A549 (cell line): ENCODE results near the gene ZNF438.

Source experiments
- BHLHE40 ChIP-seq: IDR thresholded peaks from 2 replicates; pipeline ENCODE4 v1.6.1; 2012; ENCODE audit warnings: low read depth, low read length, inconsistent platforms
- CHD2 ChIP-seq: fragments of 150-350 bp; IDR thresholded peaks from 2 replicates; pipeline ENCODE4 v1.6.1; 2014; ENCODE audit warnings: low read length; ENCODE audit not compliant: partially characterized antibody
- CTCF ChIP-seq: fragments of >200 bp; sonication (Bioruptor Twin); formaldehyde crosslinking; IDR thresholded peaks from 3 replicates; pipeline ENCODE4 v1.5.1; 2016
- ESRRA ChIP-seq: fragments of 150-350 bp; IDR thresholded peaks from 2 replicates; pipeline ENCODE4 v1.6.1; 2014; ENCODE audit warnings: mild to moderate bottlenecking, low read length, borderline replicate concordance
- MYC ChIP-seq: IDR thresholded peaks from 2 replicates; pipeline ENCODE4 v1.6.1; 2012; ENCODE audit warnings: mild to moderate bottlenecking, inconsistent platforms, low read length, improper control_type of control experiment, borderline replicate concordance
- RAD21 ChIP-seq, 2 experiments: fragments of >200 bp in 1 of 2; sonication (Bioruptor Twin) in 1 of 2; formaldehyde crosslinking in 1 of 2; IDR thresholded peaks in 1 of 2; conservative IDR thresholded peaks in 1 of 2; 2 replicates in 1 of 2; 3 replicates in 1 of 2; pipeline ENCODE4 v1.6.1; 2012 to 2018; ENCODE audit warnings: inconsistent platforms in 1 of 2
- RFX5 ChIP-seq: fragments of 450-650 bp; IDR thresholded peaks from 2 replicates; pipeline ENCODE4 v1.7.1; 2014; ENCODE audit warnings: antibody characterized with exemption, mild to moderate bottlenecking, moderate library complexity
- TF ChIP-seq, protein P1 (sequence below): fragments of 450-650 bp; IDR thresholded peaks from 2 replicates; pipeline ENCODE4 v1.6.1; 2014; ENCODE audit warnings: antibody characterized with exemption

DNA sequence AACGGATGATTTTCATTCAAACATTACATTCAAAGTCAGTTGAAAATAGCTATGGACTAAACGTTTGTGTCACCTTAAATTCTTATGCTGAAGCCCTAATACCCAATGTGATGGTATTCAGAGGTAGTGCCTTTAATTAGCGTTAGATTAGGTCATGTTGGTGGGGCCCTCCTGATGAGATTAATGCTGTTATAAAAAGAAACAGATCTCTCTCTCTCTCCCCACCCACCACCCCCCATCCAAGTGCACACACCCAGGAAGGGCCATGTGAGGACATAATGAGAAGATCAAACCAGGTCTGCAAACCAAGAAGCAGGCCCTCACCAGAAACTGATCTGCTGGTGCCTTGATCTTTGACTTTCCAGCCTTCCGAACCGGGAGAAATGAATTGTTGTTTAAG lies 44.2 kb downstream of the ZNF438 start:
- TF ChIP-seq BHLHE40 = no peak
- no peak for TF ChIP-seq CTCF
- TF ChIP-seq RFX5 = no peak
- no peak for TF ChIP-seq ESRRA
- TF ChIP-seq, protein P1, sequence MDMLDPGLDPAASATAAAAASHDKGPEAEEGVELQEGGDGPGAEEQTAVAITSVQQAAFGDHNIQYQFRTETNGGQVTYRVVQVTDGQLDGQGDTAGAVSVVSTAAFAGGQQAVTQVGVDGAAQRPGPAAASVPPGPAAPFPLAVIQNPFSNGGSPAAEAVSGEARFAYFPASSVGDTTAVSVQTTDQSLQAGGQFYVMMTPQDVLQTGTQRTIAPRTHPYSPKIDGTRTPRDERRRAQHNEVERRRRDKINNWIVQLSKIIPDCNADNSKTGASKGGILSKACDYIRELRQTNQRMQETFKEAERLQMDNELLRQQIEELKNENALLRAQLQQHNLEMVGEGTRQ = no peak
- no peak for TF ChIP-seq MYC
- no peak for TF ChIP-seq RAD21 (conservative IDR thresholded peaks at IDR 0.05 in 1 of 2, IDR thresholded peaks at IDR 0.05 in 1 of 2)
- TF ChIP-seq CHD2 = no peak
